HFFc6 (cell line): ENCODE measurements around the gene TRMT2A. TPM values are rescaled to one million over a fixed set of nuclear protein-coding genes. Genes with fewer than 3 reads are reported as not detected.

Experiments used
- DNase-seq: peaks from one replicate; pipeline ENCODE4 v3.0.0-alpha.2; 2018
- H3K27ac Mint-ChIP-seq: 2 replicates; pipeline ENCODE4 v1.8.0; 2020; ENCODE audit warnings: mild to moderate bottlenecking, mixed read lengths
- H3K27me3 Mint-ChIP-seq: 2 replicates; pipeline ENCODE4 v1.8.0; 2021; ENCODE audit warnings: mild to moderate bottlenecking, moderate library complexity, mixed read lengths; ENCODE audit not compliant: insufficient read depth
- H3K36me3 Mint-ChIP-seq: 2 replicates; pipeline ENCODE4 v1.8.0; 2021; ENCODE audit warnings: low read depth, mixed read lengths
- H3K4me1 Mint-ChIP-seq: 2 replicates; pipeline ENCODE4 v1.8.0; 2020; ENCODE audit warnings: low read depth, mixed read lengths
- H3K4me3 Mint-ChIP-seq: 2 replicates; pipeline ENCODE4 v1.8.0; 2020; ENCODE audit warnings: mild to moderate bottlenecking, moderate library complexity, mixed read lengths
- H3K9me3 Mint-ChIP-seq: 2 replicates; pipeline ENCODE4 v1.8.0; 2020; ENCODE audit warnings: mild to moderate bottlenecking, mixed read lengths
- CTCF ChIP-seq: fragments of 200-600 bp; sonication (generic); IDR thresholded peaks from 2 replicates; pipeline ENCODE4 v1.5.0; 2021; ENCODE audit warnings: antibody characterized with exemption, mild to moderate bottlenecking
- total RNA-seq, 6 experiments: library from RNA; stranded (reverse); fragmentation: NEBNext Ultra II Directional; extraction: Animal tissue kit (Norgen Biotek cat#: 25700); gene quantifications; 2 replicates in 1 of 6; 3 replicates in 5 of 6; pipeline ENCODE4 v1.2.3, GENCODE V29; 2021

The TRMT2A gene
- total RNA-seq, 6 experiments from 2014 or later: 31.1 to 44.9 (median 38.5) TPM

GRCh38 chr22:20138868-20139267, 21.8 kb upstream of the TRMT2A start:
- no peak for TF ChIP-seq CTCF
- Mint-ChIP-seq H3K4me1 (peaks cover 14% of the 10 kb centered on the region), H3K9me3 (no peaks in the 10 kb centered on the region), H3K36me3 (0 out of 2 replicates have a peak, but pooled peaks cover 3% of the 10 kb centered on the region), H3K27ac (no peak overlapping the region), H3K4me3 (no peak overlapping the region), H3K27me3 (no peaks in the 10 kb centered on the region)
- no peak for DNase-seq

- Mint-ChIP-seq H3K4me1 (peaks cover 19% of the 10 kb centered on the region), H3K27me3 (peaks cover 2% of the 10 kb centered on the region; the same call in 1 of the 2 replicates), H3K9me3 (no peaks in the 10 kb centered on the region), H3K36me3 (0 out of 2 replicates have a peak, but pooled peaks cover 3% of the 10 kb centered on the region), H3K4me3 (no peak overlapping the region), H3K27ac (no peak overlapping the region)
- DNase-seq: no peak
- no peak for TF ChIP-seq CTCF
Observed at GRCh38 chr22:20138417-20138738, 21.4 kb upstream of the TRMT2A start.

- TF ChIP-seq CTCF: no peak
- Mint-ChIP-seq H3K27ac (no peak overlapping the region), H3K4me3 (no peak overlapping the region), H3K4me1 (peaks cover 25% of the 10 kb centered on the region), H3K9me3 (no peaks in the 10 kb centered on the region), H3K27me3 (peaks cover 2% of the 10 kb centered on the region; the same call in 1 of the 2 replicates), H3K36me3 (0 out of 2 replicates have a peak, but pooled peaks cover 3% of the 10 kb centered on the region)
- DNase-seq: no peak
Observed at GRCh38 chr22:20137671-20138416, 20.8 kb upstream of the TRMT2A start.

GRCh38 chr22:20137113-20137512, 20.1 kb upstream of the TRMT2A start:
- no peak for DNase-seq
- H3K4me3 Mint-ChIP-seq: no peak overlapping the region
- H3K27me3 Mint-ChIP-seq: peaks cover 2% of the 10 kb centered on the region; the same call in 1 of the 2 replicates
- H3K36me3 Mint-ChIP-seq: 0 out of 2 replicates have a peak, but pooled peaks cover 3% of the 10 kb centered on the region
- peaks cover 26% of the 10 kb centered on the region for H3K4me1 Mint-ChIP-seq
- TF ChIP-seq CTCF: no peak
- no peak overlapping the region for H3K27ac Mint-ChIP-seq
- H3K9me3 Mint-ChIP-seq: no peaks in the 10 kb centered on the region

- Mint-ChIP-seq H3K36me3 (0 out of 2 replicates have a peak, but pooled peaks cover 3% of the 10 kb centered on the region), H3K4me1 (peaks cover 20% of the 10 kb centered on the region), H3K4me3 (no peak overlapping the region), H3K9me3 (no peaks in the 10 kb centered on the region), H3K27me3 (peaks cover 2% of the 10 kb centered on the region; the same call in 1 of the 2 replicates), H3K27ac (no peak overlapping the region)
- no peak for TF ChIP-seq CTCF
- no peak for DNase-seq
Observed at GRCh38 chr22:20136603-20136873, 19.5 kb upstream of the TRMT2A start.
